PFSK-1 (cell line): ENCODE measurements around the gene GPR22.

Experiments used
- SIN3A ChIP-seq: IDR thresholded peaks from 2 replicates; pipeline ENCODE4 v1.6.1; 2012; ENCODE audit warnings: mild to moderate bottlenecking, low read length, moderate library complexity, borderline replicate concordance; ENCODE audit not compliant: insufficient read depth
- TAF1 ChIP-seq: IDR thresholded peaks from 2 replicates; pipeline ENCODE4 v1.6.1; 2012; ENCODE audit warnings: low read length, control low read depth, borderline replicate concordance; ENCODE audit not compliant: insufficient read depth
- TF ChIP-seq, protein P1 (sequence below), 2 experiments: IDR thresholded peaks; 2 replicates each; pipeline versions ENCODE4 v1.6.1 to v1.8.0; 2011 to 2012; ENCODE audit warnings: low read depth in 2 of 2, low read length in 2 of 2, control low read depth in 1 of 2, inconsistent platforms in 1 of 2, mild to moderate bottlenecking in 1 of 2, moderate library complexity in 1 of 2; ENCODE audit not compliant: insufficient read depth in 1 of 2

DNA sequence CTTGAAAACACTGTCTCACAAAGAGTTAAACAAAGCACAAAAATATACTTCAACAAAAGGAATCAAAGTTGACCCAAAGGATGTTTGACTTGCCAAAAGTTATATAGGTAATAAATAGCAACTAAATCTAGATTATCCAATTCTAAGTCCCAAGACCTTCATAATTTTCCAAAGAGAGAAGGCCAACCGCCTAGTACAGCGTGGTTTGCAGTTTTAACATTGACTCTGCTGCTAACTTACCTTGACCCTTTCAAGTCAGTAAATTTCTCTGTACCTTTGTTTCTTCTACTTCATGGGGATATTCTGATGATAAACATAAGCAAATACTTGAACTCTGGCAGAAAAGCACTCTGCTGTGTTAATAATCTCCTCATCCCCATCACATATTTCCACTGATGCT lies 1.9 kb upstream of the GPR22 start:
- TF ChIP-seq TAF1 = no peak
- TF ChIP-seq SIN3A = no peak
- TF ChIP-seq, protein P1, sequence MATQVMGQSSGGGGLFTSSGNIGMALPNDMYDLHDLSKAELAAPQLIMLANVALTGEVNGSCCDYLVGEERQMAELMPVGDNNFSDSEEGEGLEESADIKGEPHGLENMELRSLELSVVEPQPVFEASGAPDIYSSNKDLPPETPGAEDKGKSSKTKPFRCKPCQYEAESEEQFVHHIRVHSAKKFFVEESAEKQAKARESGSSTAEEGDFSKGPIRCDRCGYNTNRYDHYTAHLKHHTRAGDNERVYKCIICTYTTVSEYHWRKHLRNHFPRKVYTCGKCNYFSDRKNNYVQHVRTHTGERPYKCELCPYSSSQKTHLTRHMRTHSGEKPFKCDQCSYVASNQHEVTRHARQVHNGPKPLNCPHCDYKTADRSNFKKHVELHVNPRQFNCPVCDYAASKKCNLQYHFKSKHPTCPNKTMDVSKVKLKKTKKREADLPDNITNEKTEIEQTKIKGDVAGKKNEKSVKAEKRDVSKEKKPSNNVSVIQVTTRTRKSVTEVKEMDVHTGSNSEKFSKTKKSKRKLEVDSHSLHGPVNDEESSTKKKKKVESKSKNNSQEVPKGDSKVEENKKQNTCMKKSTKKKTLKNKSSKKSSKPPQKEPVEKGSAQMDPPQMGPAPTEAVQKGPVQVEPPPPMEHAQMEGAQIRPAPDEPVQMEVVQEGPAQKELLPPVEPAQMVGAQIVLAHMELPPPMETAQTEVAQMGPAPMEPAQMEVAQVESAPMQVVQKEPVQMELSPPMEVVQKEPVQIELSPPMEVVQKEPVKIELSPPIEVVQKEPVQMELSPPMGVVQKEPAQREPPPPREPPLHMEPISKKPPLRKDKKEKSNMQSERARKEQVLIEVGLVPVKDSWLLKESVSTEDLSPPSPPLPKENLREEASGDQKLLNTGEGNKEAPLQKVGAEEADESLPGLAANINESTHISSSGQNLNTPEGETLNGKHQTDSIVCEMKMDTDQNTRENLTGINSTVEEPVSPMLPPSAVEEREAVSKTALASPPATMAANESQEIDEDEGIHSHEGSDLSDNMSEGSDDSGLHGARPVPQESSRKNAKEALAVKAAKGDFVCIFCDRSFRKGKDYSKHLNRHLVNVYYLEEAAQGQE (IDR thresholded peaks at IDR 0.05; ENCODE audit: insufficient read depth in 1 of 2, low read depth in 2 of 2, low read length in 2 of 2) = no peak
